ENCODE data around the gene NKAPD1. TPM values are rescaled to one million over a fixed set of nuclear protein-coding genes. Genes with fewer than 3 reads are reported as not detected.

Gene NKAPD1
- total and polyA plus RNA-seq, 4 donors, result 12.4 to 24.4 (median 13.6) TPM

- Histone ChIP-seq H3K9ac (ENCODE audit: insufficient read depth in 1 of 2, low read length in 2 of 2) (no peak overlapping the region), H3K27me3 (ENCODE audit: control insufficient read depth in 3 of 3, insufficient read depth in 3 of 3, low read length in 2 of 3) (no peaks in the 10 kb centered on the region), H3K4me1 (ENCODE audit: control insufficient read depth in 5 of 5, insufficient read depth in 5 of 5, low read length in 5 of 5) (peaks cover 0 to 2% (median 0%) of the 10 kb centered on the region in 5 donors), H3K36me3 (ENCODE audit: control insufficient read depth in 4 of 4, insufficient read depth in 4 of 4, low read length in 4 of 4) (peaks cover 0 to 2% (median 0%) of the 10 kb centered on the region in 4 donors), H3K27ac (ENCODE audit: low read depth in 1 of 2, low read length in 1 of 2) (no peak overlapping the region), H3K4me3 (no peak overlapping the region), H3K9me3 (ENCODE audit: control insufficient read depth in 4 of 4, insufficient read depth in 3 of 4, low read length in 3 of 4) (no peaks in the 10 kb centered on the region)
- no peak for TF ChIP-seq CTCF (IDR thresholded peaks at IDR 0.05; ENCODE audit: control extremely low read depth, extremely low read depth)
- WGBS, 2 donors, result 69 to 84% methylated on average over 6 of the region's 6 CpGs
- no peak for DNase-seq
- ATAC-seq (ENCODE audit: insufficient read depth, low FRiP score), result no peak
These were observed 29.3 kb downstream of the NKAPD1 start for GRCh38 chr11:112103446-112103845.

GRCh38 chr11:112106070-112106469 is 32.0 kb downstream of the NKAPD1 start:
- TF ChIP-seq CTCF (IDR thresholded peaks at IDR 0.05; ENCODE audit: control extremely low read depth, extremely low read depth), result no peak
- WGBS, 2 donors, result 98 to 99% methylated on average over 8 of the region's 8 CpGs
- ATAC-seq (ENCODE audit: insufficient read depth, low FRiP score) (no peak), DNase-seq (no peak)
- Histone ChIP-seq H3K4me1 (ENCODE audit: control insufficient read depth in 5 of 5, insufficient read depth in 5 of 5, low read length in 5 of 5) (no peaks in the 10 kb centered on the region), H3K27ac (ENCODE audit: low read depth in 1 of 2, low read length in 1 of 2) (no peak overlapping the region), H3K9me3 (ENCODE audit: control insufficient read depth in 4 of 4, insufficient read depth in 3 of 4, low read length in 3 of 4) (no peaks in the 10 kb centered on the region), H3K36me3 (ENCODE audit: control insufficient read depth in 4 of 4, insufficient read depth in 4 of 4, low read length in 4 of 4) (peaks cover 0 to 2% (median 0%) of the 10 kb centered on the region in 4 donors), H3K4me3 (no peak overlapping the region), H3K27me3 (ENCODE audit: control insufficient read depth in 3 of 3, insufficient read depth in 3 of 3, low read length in 2 of 3) (no peaks in the 10 kb centered on the region), H3K9ac (ENCODE audit: insufficient read depth in 1 of 2, low read length in 2 of 2) (no peak overlapping the region)

- Histone ChIP-seq H3K9me3 (ENCODE audit: control insufficient read depth in 4 of 4, insufficient read depth in 3 of 4, low read length in 3 of 4) (no peaks in the 10 kb centered on the region), H3K27ac (ENCODE audit: low read depth in 1 of 2, low read length in 1 of 2) (no peak overlapping the region), H3K4me3 (no peak overlapping the region), H3K9ac (ENCODE audit: insufficient read depth in 1 of 2, low read length in 2 of 2) (no peak overlapping the region), H3K36me3 (ENCODE audit: control insufficient read depth in 4 of 4, insufficient read depth in 4 of 4, low read length in 4 of 4) (no peaks in the 10 kb centered on the region), H3K27me3 (ENCODE audit: control insufficient read depth in 3 of 3, insufficient read depth in 3 of 3, low read length in 2 of 3) (no peaks in the 10 kb centered on the region), H3K4me1 (ENCODE audit: control insufficient read depth in 5 of 5, insufficient read depth in 5 of 5, low read length in 5 of 5) (no peaks in the 10 kb centered on the region)
- TF ChIP-seq CTCF (IDR thresholded peaks at IDR 0.05; ENCODE audit: control extremely low read depth, extremely low read depth), result peak; percentile 41
- peak in 2 of 3 donors; percentile 59 to 60 for DNase-seq
- 58 to 63% methylated on average over 6 of the region's 6 CpGs for WGBS, 2 donors
- ATAC-seq (ENCODE audit: insufficient read depth, low FRiP score), result peak; percentile 58
These were observed 39.7 kb downstream of the NKAPD1 start for GRCh38 chr11:112113539-112114457.

Data from lung (tissue), 12 donors.